Measurements from ENCODE around the gene CFAP97D2.
"Not testable (repeated sequence)": the region's sequence is repeated elsewhere in the genome, so short reads cannot be mapped to it uniquely, and the experiment has no call there.

Gene CFAP97D2

DNA sequence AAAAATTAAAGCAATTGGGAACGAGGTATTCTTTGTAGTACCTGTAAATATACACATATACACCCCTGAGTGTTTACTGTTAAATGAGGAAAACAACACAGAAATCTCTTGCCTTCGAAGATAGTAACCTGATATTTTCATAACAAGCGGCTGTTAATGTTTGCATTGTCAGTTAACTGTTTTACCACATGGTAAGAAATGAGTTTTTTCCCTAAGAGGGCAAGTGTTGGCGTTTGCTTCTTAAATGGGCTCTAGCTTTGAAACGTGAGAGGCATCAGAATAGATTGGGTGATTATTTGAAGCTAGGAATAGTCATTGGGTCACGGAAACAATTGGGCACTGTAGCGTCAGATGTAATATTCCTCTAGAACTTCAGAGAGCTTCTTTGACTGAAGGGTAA is 80.3 kb downstream of the CFAP97D2 start:
- FAIRE-seq = no peak
- DNase-seq (ENCODE audit: extremely low spot score, insufficient read length, low read depth) = no peak

DNA sequence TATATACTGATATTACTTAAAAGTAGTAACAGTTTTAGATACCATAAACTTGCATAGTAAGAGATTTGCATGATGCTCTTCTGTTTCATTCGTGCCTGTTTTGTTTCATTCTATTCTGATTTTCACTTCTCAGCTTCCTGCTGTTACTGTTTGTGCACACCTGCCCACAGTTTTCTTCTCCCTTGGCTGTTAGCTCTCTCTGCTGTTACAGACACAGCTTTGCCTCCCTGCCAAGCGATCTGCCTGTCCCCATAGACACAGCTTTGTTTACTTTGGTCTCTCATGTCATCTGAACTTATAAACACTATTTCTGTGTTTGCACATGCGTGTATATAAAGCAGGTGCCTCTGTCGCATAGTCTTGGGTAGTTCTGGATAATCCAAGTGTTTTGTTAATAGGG is 80.9 kb downstream of the CFAP97D2 start:
- FAIRE-seq (peak; percentile 29), DNase-seq (ENCODE audit: extremely low spot score, insufficient read length, low read depth) (no peak)

DNA sequence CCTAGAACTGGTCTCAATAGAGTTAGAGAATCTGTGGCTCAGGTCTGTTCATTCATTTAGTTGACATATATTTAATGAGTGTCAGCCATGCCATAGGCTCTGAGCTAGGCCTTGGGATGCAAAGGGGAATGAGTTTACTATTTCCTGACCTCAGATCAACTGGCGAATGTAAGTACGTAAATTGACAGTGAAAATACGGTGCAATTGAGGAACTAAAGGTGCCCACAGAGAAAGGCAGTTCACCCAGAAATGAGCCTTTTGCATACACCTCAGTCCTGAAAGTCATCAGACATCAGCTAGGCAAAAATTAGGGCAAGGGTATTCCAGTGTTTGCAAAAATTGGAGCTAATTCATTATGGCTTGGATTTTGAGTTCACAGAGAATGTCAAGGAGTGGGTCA is 81.8 kb downstream of the CFAP97D2 start:
- DNase-seq (ENCODE audit: extremely low spot score, insufficient read length, low read depth) = no peak
- no peak for FAIRE-seq

DNA sequence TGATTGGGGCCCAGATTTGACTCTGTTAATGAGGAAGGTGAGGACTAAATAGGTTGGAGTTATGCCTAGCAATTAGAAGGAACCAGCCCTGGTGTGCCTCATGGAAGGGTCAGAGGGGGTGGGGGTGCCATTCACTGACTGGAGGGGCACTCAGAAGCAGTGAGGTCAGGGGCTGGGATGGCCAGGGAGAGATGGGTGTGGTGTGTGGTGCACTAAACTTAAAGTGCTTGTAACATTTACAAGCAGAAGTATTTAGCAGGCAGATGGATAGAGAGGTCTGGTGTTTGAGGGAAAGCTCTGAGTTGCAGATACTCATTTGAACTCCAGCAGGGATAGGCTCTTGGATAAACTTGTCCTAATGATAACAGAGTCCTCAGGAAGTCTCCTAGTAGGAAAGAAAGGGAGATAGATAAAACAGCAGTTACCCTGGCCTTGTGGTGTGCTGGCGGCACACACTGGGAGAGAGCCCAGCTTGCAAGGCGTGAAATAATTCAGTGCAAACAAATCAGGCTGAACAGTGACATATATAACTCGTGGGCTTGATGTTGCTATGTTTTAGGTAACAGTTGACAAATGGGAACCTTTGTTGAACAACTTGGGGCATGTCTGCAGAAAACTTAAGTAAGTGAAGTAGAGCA is 82.4 kb downstream of the CFAP97D2 start:
- no peak for FAIRE-seq
- DNase-seq (ENCODE audit: extremely low spot score, insufficient read length, low read depth) = no peak

DNA sequence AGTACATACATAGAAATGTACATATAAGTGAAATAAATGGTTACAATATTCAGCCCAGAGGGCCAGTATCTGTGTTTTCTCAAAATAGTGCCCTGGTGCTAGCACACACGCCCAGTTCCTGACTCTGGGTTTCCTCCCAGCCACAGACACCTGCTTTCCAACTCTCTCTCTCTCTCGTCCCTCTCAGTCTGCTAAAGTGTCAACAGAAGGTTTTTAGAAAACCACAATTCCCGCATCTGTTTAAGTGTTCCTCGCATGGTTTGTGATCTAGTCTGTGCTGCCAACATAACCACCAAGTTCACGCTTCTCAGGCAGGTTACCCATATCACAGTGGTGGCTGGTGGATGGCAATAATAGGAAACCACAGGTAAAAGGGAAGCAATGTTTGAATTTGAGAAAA is 84.5 kb downstream of the CFAP97D2 start:
- DNase-seq (ENCODE audit: extremely low spot score, insufficient read length, low read depth) (no peak), FAIRE-seq (peak; percentile 31)

DNA sequence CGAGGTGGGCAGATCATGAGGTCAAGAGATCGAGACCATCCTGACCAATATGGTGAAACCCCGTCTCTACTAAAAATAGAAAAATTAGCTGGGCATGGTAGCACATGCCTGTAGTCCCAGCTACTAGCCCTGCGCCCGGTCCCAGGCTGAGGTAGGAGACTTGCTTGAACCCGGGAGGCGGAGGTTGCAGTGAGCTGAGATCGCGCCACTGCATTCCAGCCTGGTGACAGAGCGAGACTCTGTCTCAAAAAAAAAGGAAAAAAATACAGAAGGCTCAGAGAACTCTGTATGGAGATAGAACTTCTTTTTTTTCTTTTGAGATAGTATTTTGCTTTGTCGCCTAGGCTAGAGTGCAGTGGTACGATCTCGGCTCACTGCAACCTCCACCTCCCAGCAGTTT is 85.3 kb downstream of the CFAP97D2 start:
- not testable (repeated sequence) for DNase-seq (ENCODE audit: extremely low spot score, insufficient read length, low read depth); FAIRE-seq

DNA sequence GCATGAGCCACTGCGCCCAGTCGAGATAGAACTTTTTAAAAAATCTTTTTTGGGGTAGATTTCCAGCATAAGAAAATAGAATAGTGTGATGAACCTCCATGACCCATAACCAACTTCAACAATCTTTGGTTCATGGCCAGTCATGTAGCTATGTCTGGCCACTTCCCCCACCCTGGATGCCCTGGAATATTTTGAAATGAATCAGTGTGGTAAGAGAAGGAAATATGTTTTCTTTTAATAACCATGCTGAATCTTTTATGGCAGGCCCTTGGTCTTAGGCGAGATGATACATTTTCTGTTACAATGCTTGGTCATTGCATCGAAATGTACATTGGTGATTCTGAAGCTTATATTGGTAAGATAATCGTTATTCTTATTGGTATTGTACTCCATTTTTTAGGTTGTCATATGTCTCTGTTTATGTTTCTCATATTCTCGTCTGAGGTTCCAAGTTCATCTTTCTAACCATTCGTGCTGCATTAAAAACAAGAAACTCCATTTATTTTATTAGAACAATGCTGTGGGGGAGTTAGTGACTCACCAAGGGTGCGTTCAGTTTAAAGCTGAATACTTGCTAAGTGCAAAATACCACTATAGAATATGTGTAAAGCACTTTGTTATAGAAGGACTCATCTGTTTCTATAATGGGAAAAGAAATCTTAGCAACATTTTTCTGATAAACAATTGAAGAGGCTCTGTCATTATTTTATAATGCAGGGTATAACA is 86.0 kb downstream of the CFAP97D2 start:
- FAIRE-seq (no peak), DNase-seq (ENCODE audit: extremely low spot score, insufficient read length, low read depth) (no peak)

DNA sequence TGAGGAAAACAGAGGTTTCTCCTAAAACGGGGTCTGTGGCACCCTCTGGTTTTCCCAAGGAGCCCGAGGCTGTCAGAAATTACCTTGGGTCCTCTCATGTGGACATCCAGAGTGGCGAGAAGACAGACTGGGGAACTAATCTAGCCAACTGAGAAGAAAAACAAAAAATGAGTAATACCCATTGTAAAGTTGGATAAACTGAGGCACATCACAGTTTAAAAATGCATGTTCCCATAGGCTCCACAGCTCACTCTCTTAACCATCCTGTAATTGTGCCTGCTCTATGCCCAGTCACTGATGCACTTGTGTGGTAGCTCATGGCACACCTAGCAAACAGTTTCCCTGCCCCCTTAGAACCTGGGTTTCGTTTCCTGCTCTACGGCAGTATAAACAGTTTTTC is 87.2 kb downstream of the CFAP97D2 start:
- FAIRE-seq = no peak

DNA sequence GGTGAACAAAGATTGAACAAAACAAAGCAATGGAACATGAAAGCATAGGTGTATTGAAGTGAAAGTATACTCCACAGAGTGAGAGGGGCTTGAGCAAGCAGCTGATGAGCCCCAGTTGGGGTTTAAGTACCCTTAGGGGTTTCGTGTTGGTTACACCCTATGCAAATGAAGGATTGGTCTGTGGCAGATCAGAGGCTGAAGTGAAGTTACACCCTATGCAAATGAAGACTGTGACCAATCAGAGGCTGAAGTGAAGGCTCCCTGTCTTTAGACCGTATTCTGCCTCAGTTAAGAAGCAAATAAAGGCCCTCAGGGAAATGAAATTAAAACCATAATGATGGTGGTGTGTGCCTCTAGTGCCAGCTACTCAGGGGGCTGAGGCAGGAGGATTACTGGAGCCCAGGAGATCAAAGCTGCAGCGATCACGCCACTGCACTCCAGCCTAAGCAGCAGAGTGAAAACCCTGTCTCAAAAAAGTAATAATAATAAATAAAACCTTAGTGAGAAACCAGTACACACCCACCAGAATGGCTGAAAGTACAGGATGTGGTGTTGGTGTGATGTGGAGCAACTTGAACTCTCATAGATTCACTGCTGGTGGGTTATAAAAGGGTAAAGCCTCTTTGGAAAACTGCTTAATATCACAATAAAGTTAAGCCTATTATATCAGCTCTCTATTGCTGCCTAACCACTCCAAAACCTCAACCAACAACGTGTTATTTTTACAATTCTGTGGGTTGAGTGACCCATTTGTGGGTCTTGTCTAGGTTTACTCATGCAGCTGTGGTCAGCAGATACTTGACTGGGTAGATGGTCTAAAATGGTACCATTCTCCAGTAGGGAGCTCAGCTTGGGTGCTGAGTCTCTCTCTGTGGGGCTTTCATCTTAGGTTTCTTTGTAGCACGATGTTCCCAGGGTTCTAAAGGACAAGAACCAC is 89.6 kb downstream of the CFAP97D2 start:
- FAIRE-seq (no peak), DNase-seq (ENCODE audit: extremely low spot score, insufficient read length, low read depth) (no peak)

More for the DNA sequence above, 87.2 kb downstream of the CFAP97D2 start:
- DNase-seq (ENCODE audit: extremely low spot score, insufficient read length, low read depth) = no peak

DNA sequence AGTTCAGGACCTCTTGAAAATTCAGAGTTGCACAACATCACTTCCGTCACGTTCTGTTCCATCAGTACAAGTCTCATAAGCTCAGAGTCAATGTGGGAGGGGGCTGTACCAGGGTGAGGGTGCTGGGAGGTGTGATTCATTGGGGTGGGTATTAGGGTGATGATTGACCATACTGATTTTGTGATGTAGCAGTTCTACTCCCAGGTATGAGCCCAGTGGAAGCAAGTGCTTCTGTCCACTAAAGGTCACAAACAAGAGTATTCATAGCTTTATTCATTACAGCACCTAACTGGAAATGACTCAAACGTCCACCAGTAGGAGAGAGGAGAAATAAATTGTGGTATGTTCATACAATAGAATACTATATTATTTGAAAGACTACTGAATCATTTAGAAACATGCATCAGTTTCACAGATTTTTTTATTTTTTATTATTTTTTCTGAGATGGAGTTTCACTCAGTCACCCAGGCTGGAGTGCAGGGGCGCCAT is 90.3 kb downstream of the CFAP97D2 start:
- no peak for DNase-seq (ENCODE audit: extremely low spot score, insufficient read length, low read depth)
- no peak for FAIRE-seq

Measured in GM18507 (cell line).